Naive thymus-derived CD4-positive, alpha-beta T cell (primary cell): ENCODE results near the gene TMEM151B. TPM values are rescaled to one million over a fixed set of nuclear protein-coding genes. Genes with fewer than 3 reads are reported as not detected.
"Not testable (repeated sequence)": the region's sequence is repeated elsewhere in the genome, so short reads cannot be mapped to it uniquely, and the experiment has no call there.

Experiments
- ATAC-seq: fragments of 150-1000 bp; cut with Tn5 transposase; 2 replicates; pipeline ENCODE4 v1.10.0; 2021; ENCODE audit warnings: mild to moderate bottlenecking, moderate library complexity
- CTCF ChIA-PET: fragments of 350-600 bp; sonication (Branson Sonifier 250); formaldehyde crosslinking; loops from one replicate; lab custom pipeline; 2021; ENCODE audit warnings: antibody characterized with exemption; lab: Charles Lee
- POLR2A ChIA-PET: fragments of 350-600 bp; sonication (Branson Sonifier 250); formaldehyde crosslinking; loops from one replicate; lab custom pipeline; 2021; ENCODE audit warnings: antibody characterized with exemption, inconsistent platforms; lab: Charles Lee
- DNase-seq, 9 donors: peaks; one replicate each; pipeline versions ENCODE4 v3.0.0 to v3.0.0-alpha.2; 2020 to 2022; ENCODE audit warnings: mixed read lengths in 1 of 9
- H3K27ac ChIP-seq: one replicate; pipeline ENCODE4 v1.7.0; 2013; ENCODE audit warnings: mild to moderate bottlenecking, low read depth, low read length, moderate library complexity
- H3K27me3 ChIP-seq, 2 donors: one replicate each; pipeline ENCODE4 v1.7.0; 2013; ENCODE audit warnings: low read length in 2 of 2, mild to moderate bottlenecking in 2 of 2, moderate library complexity in 2 of 2; ENCODE audit not compliant: control insufficient read depth in 2 of 2, insufficient read depth in 2 of 2
- H3K36me3 ChIP-seq, 3 experiments: 1 replicate in 2 of 3; 2 replicates in 1 of 3; pipeline ENCODE4 v1.7.0; 2013; ENCODE audit warnings: low read length in 3 of 3, mild to moderate bottlenecking in 3 of 3, moderate library complexity in 1 of 3; ENCODE audit not compliant: insufficient read depth in 3 of 3, control insufficient read depth in 2 of 3
- H3K4me1 ChIP-seq, 2 donors: one replicate each; pipeline ENCODE4 v1.7.0; 2013; ENCODE audit warnings: low read length in 2 of 2, mild to moderate bottlenecking in 2 of 2, moderate library complexity in 1 of 2; ENCODE audit not compliant: control insufficient read depth in 2 of 2, insufficient read depth in 2 of 2
- H3K4me3 ChIP-seq: 2 replicates; pipeline ENCODE4 v1.7.0; 2013; ENCODE audit warnings: mild to moderate bottlenecking, low read length
- H3K9me3 ChIP-seq, 3 experiments: 1 replicate in 2 of 3; 2 replicates in 1 of 3; pipeline ENCODE4 v1.7.0; 2013; ENCODE audit warnings: low read length in 3 of 3; ENCODE audit not compliant: control insufficient read depth in 2 of 3
- H3K27ac Mint-ChIP-seq, 9 donors: one replicate each; pipeline ENCODE4 v1.8.0; 2020 to 2022; ENCODE audit warnings: mixed read lengths in 9 of 9, mild to moderate bottlenecking in 8 of 9, moderate library complexity in 5 of 9, inconsistent platforms in 2 of 9
- H3K27me3 Mint-ChIP-seq, 5 donors: one replicate each; pipeline ENCODE4 v1.8.0; 2021 to 2022; ENCODE audit warnings: mixed read lengths in 5 of 5, mild to moderate bottlenecking in 1 of 5
- H3K36me3 Mint-ChIP-seq, 5 donors: one replicate each; pipeline ENCODE4 v1.8.0; 2020 to 2022; ENCODE audit warnings: mixed read lengths in 5 of 5, mild to moderate bottlenecking in 3 of 5, inconsistent platforms in 1 of 5
- H3K4me1 Mint-ChIP-seq, 7 donors: one replicate each; pipeline ENCODE4 v1.8.0; 2020 to 2022; ENCODE audit warnings: mixed read lengths in 7 of 7, mild to moderate bottlenecking in 3 of 7, inconsistent platforms in 1 of 7
- H3K4me3 Mint-ChIP-seq, 10 donors: one replicate each; pipeline ENCODE4 v1.8.0; 2020 to 2022; ENCODE audit warnings: mild to moderate bottlenecking in 10 of 10, mixed read lengths in 10 of 10, moderate library complexity in 6 of 10, inconsistent platforms in 2 of 10
- H3K9me3 Mint-ChIP-seq, 11 donors: one replicate each; pipeline ENCODE4 v1.8.0; 2020 to 2022; ENCODE audit warnings: mixed read lengths in 11 of 11, mild to moderate bottlenecking in 4 of 11, inconsistent platforms in 1 of 11, moderate library complexity in 1 of 11
- intact Hi-C, 2 donors: fragments of 100-400 bp; cut with micrococcal nuclease; formaldehyde crosslinking; loops; one replicate each; pipeline ENCODE4 v1.15.1; 2023
- polyA plus RNA-seq, 2 donors: library from polyadenylated mRNA; unstranded; fragments of 300-500 nt; fragmentation: Illumina TruSeq; gene quantifications; one replicate each; pipeline ENCODE4 v1.2.3, GENCODE V29; 2021
- total RNA-seq, 6 experiments: library from RNA in 5 of 6; stranded (reverse) in 5 of 6; gene quantifications; 1 replicate in 5 of 6; 2 replicates in 1 of 6; pipeline ENCODE4 v1.2.3 and lab custom pipeline; 2021 to 2026

Gene TMEM151B
- total and polyA plus RNA-seq, 7 experiments from 2014 or later = 0.22 TPM; not detected in 6

GRCh38 chr6:44339763-44340625, 69.7 kb downstream of the TMEM151B start:
- no peaks in the 10 kb centered on the region for H3K4me1 ChIP-seq
- H3K4me3 Mint-ChIP-seq = no peak overlapping the region
- DNase-seq = no peak
- CTCF ChIA-PET = interaction anchor here (0.8 to 3.4 kb wide), 4 partner anchors 15 to 667 kb away, joined by 3 to 31 read pairs (median 3); no protein-coding TSS in a partner anchor
- H3K9me3 ChIP-seq = no peaks in the 10 kb centered on the region
- POLR2A ChIA-PET = no interaction called here
- no peaks in the 10 kb centered on the region for H3K36me3 Mint-ChIP-seq
- H3K27ac Mint-ChIP-seq = no peak overlapping the region
- H3K36me3 ChIP-seq = no peaks in the 10 kb centered on the region
- intact Hi-C loops = loop anchor here (5.0 kb wide), 2 partner anchors 243 to 673 kb away; no protein-coding TSS in a partner anchor
- peaks cover 0 to 4% (median 0%) of the 10 kb centered on the region in 7 donors for H3K4me1 Mint-ChIP-seq
- H3K27me3 Mint-ChIP-seq = peaks cover 31 to 48% (median 35%) of the 10 kb centered on the region in 5 donors
- no peak overlapping the region for H3K4me3 ChIP-seq
- H3K27ac ChIP-seq = no peak overlapping the region
- ATAC-seq = no peak
- H3K27me3 ChIP-seq = no peaks in the 10 kb centered on the region
- H3K9me3 Mint-ChIP-seq = no peaks in the 10 kb centered on the region

DNA sequence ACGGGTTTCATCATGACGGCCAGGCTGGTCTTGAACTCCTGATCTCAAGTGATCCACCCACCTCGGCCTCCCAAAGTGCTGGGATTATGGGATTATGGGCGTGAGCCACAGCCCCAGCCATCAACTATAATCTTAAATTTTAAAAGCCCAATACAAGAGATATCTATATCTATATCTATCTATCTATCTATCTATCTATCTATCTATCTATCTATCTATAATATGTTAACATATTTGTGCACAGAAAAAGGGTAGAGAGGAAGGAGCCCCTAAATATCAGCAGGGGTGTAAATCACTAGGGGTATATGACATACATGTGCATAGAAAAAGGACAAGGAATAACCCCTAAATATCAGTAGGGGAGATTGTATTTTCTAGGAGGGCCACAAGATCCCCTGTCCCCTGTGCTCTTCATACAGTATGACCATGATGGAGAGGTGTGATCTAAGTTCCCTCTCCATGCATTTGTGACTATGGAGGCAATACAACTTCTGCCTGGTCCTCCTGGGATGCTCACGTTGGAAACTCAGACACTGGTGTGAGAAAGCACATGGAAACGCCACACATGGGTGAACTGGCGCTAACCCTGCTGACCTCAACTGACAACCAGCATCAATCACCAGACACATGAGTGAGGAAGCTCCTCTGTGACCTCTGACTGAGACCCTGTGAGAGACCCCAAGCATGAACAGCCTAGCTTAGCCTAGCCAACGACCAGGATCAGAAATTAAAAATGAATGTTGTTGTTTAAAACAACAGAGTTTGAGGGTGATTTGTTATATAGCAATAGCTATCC, 71.0 kb downstream of the TMEM151B start:
- H3K27ac Mint-ChIP-seq = no peak overlapping the region
- CTCF ChIA-PET = interaction anchor here (0.5 to 0.7 kb wide), 2 partner anchors 37 to 151 kb away, joined by 3 to 5 read pairs; no protein-coding TSS in a partner anchor
- H3K27me3 ChIP-seq = no peaks in the 10 kb centered on the region
- intact Hi-C loops = loop anchor here in 1 of 2 donors (5.0 kb wide), 1 partner anchor 244 kb away; no protein-coding TSS in a partner anchor
- peaks cover 31 to 51% (median 38%) of the 10 kb centered on the region in 5 donors for H3K27me3 Mint-ChIP-seq
- no peaks in the 10 kb centered on the region for H3K36me3 Mint-ChIP-seq
- no peaks in the 10 kb centered on the region for H3K9me3 ChIP-seq
- H3K4me1 Mint-ChIP-seq = peaks cover 0 to 4% (median 0%) of the 10 kb centered on the region in 7 donors
- no peaks in the 10 kb centered on the region for H3K4me1 ChIP-seq
- no peaks in the 10 kb centered on the region for H3K36me3 ChIP-seq
- H3K4me3 Mint-ChIP-seq = no peak overlapping the region
- H3K9me3 Mint-ChIP-seq = no peaks in the 10 kb centered on the region
- H3K27ac ChIP-seq = no peak overlapping the region
- no peak overlapping the region for H3K4me3 ChIP-seq
- POLR2A ChIA-PET = no interaction called here
- ATAC-seq = no peak
- no peak for DNase-seq

DNA sequence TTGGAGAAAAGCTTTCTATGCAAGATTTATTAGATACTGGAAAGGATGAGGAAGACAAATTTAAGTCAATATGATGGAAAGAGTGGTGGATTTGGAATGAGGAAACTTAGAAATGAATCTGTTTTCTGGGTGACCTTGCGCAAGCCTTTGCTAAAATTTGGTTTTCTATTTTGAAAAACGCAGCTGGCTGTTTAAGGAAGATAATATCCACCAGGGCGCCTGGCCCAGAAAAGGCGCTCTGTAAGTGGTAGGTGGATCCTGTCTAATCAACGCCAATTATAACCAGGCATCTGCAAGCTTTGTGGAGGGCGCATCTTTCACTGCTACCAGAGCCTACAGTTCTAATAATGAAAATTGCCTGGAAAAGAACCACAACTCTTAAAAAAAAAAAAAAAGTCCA, 71.8 kb downstream of the TMEM151B start:
- H3K4me1 ChIP-seq = no peaks in the 10 kb centered on the region
- H3K27me3 Mint-ChIP-seq = peaks cover 31 to 54% (median 36%) of the 10 kb centered on the region in 5 donors
- ChIA-PET CTCF (interaction anchor here (0.7 kb wide), 1 partner anchor 37 kb away, joined by 3 read pairs; no protein-coding TSS in a partner anchor), POLR2A (no interaction called here)
- ATAC-seq (no peak), DNase-seq (no peak)
- H3K9me3 Mint-ChIP-seq = peaks cover 0 to under 1% (median 0%) of the 10 kb centered on the region in 11 donors
- no peaks in the 10 kb centered on the region for H3K27me3 ChIP-seq
- no peaks in the 10 kb centered on the region for H3K9me3 ChIP-seq
- H3K36me3 ChIP-seq = no peaks in the 10 kb centered on the region
- no peak overlapping the region for H3K4me3 Mint-ChIP-seq
- H3K27ac ChIP-seq = no peak overlapping the region
- H3K4me3 ChIP-seq = no peak overlapping the region
- intact Hi-C loops = loop anchor here in 1 of 2 donors (5.0 kb wide), 1 partner anchor 245 kb away; no protein-coding TSS in a partner anchor
- no peak overlapping the region for H3K27ac Mint-ChIP-seq
- peaks cover 0 to 4% (median 0%) of the 10 kb centered on the region in 7 donors for H3K4me1 Mint-ChIP-seq
- no peaks in the 10 kb centered on the region for H3K36me3 Mint-ChIP-seq

GRCh38 chr6:44342489-44342888, 72.2 kb downstream of the TMEM151B start, which contains the start of gene SPATS1:
Gene SPATS1, plus strand, starts transcription at chr6:44342650. Its CDS starts 446 bp downstream, at chr6:44343096.
- CTCF ChIA-PET = no interaction called here
- ATAC-seq = no peak
- no peaks in the 10 kb centered on the region for H3K36me3 Mint-ChIP-seq

DNA sequence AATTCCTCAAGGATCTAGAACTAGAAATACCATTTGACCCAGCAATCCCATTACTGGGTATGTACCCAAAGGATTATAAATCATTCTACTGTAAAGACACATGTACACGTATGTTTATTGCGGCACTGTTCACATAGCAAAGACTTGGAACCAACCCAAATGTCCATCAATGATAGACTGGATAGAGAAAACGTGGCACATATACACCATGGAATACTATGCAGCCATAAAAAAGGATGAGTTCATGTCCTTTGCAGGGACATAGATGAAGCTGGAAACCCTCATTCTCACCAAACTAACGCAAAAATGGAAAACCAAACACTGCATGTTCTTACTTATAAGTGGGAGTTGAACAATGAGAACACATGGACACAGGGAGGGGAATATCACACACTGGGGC, 76.6 kb downstream of the TMEM151B start:
- CTCF ChIA-PET, DNase-seq, H3K36me3 ChIP-seq, H3K27me3 ChIP-seq, H3K27ac Mint-ChIP-seq, H3K4me1 ChIP-seq, H3K9me3 ChIP-seq, H3K27ac ChIP-seq, H3K4me1 Mint-ChIP-seq, POLR2A ChIA-PET, H3K4me3 ChIP-seq, H3K36me3 Mint-ChIP-seq, intact Hi-C loops, H3K4me3 Mint-ChIP-seq, H3K9me3 Mint-ChIP-seq, ATAC-seq: not testable (repeated sequence)
- peaks cover 22 to 45% (median 28%) of the 10 kb centered on the region in 5 donors for H3K27me3 Mint-ChIP-seq

More at GRCh38 chr6:44342489-44342888, 72.2 kb downstream of the TMEM151B start, which contains the start of gene SPATS1:
- intact Hi-C loops = loop anchor here in 1 of 2 donors (5.0 kb wide), 1 partner anchor 245 kb away; no protein-coding TSS in a partner anchor
- H3K36me3 ChIP-seq = no peaks in the 10 kb centered on the region
- no peaks in the 10 kb centered on the region for H3K4me1 ChIP-seq
- Mint-ChIP-seq H3K27ac (no peak within 1 kb of the TSS), H3K9me3 (peaks cover 0 to 2% (median 0%) of the 10 kb centered on the region in 11 donors), H3K4me1 (peaks cover 0 to 4% (median 0%) of the 10 kb centered on the region in 7 donors), H3K4me3 (no peak within 1 kb of the TSS), H3K27me3 (peaks cover 31 to 55% (median 36%) of the 10 kb centered on the region in 5 donors)
- no peak for DNase-seq
- H3K27ac ChIP-seq = no peak within 1 kb of the TSS
- H3K27me3 ChIP-seq = no peaks in the 10 kb centered on the region
- no peak within 1 kb of the TSS for H3K4me3 ChIP-seq
- no peaks in the 10 kb centered on the region for H3K9me3 ChIP-seq
- POLR2A ChIA-PET = no interaction called here

GRCh38 chr6:44349904-44350649, 79.8 kb downstream of the TMEM151B start:
- intact Hi-C loops = no loop called here
- POLR2A ChIA-PET = no interaction called here
- H3K36me3 ChIP-seq = no peaks in the 10 kb centered on the region
- ATAC-seq = no peak
- H3K4me1 Mint-ChIP-seq = no peaks in the 10 kb centered on the region
- H3K27me3 Mint-ChIP-seq = peaks cover 0 to 16% (median 0%) of the 10 kb centered on the region in 5 donors
- peaks cover 0 to 2% (median 0%) of the 10 kb centered on the region in 11 donors for H3K9me3 Mint-ChIP-seq
- no peaks in the 10 kb centered on the region for H3K4me1 ChIP-seq
- H3K9me3 ChIP-seq = no peaks in the 10 kb centered on the region
- H3K27me3 ChIP-seq = no peaks in the 10 kb centered on the region
- DNase-seq = no peak
- H3K27ac ChIP-seq = no peak overlapping the region
- H3K27ac Mint-ChIP-seq = no peak overlapping the region
- CTCF ChIA-PET = no interaction called here
- no peaks in the 10 kb centered on the region for H3K36me3 Mint-ChIP-seq
- H3K4me3 ChIP-seq = no peak overlapping the region
- H3K4me3 Mint-ChIP-seq = no peak overlapping the region
